Esophagus (tissue), 2 donors: ENCODE data around the gene NAT16. TPM values are rescaled to one million over a fixed set of nuclear protein-coding genes. Genes with fewer than 3 reads are reported as not detected.
A peak's percentile ranks its signal among the peaks of the same experiment; 100 is the strongest.
"Not testable (repeated sequence)": the region's sequence is repeated elsewhere in the genome, so short reads cannot be mapped to it uniquely, and the experiment has no call there.

Source experiments
- H3K27ac ChIP-seq, 2 donors: one replicate each; pipeline ENCODE4 v1.5.1; 2013; ENCODE audit warnings: low read depth in 2 of 2, mild to moderate bottlenecking in 2 of 2, inconsistent platforms in 1 of 2, low read length in 1 of 2, moderate library complexity in 1 of 2
- H3K27me3 ChIP-seq, 2 donors: one replicate each; pipeline ENCODE4 v1.6.1; 2013; ENCODE audit warnings: low read length in 2 of 2, control low read depth in 1 of 2, mild to moderate bottlenecking in 1 of 2; ENCODE audit not compliant: insufficient read depth in 2 of 2, control insufficient read depth in 1 of 2
- H3K36me3 ChIP-seq, 2 donors: one replicate each; pipeline ENCODE4 v1.6.1; 2013; ENCODE audit warnings: low read length in 1 of 2; ENCODE audit not compliant: control insufficient read depth in 2 of 2, insufficient read depth in 2 of 2
- H3K4me1 ChIP-seq, 2 donors: one replicate each; pipeline ENCODE4 v1.6.1; 2013; ENCODE audit warnings: low read length in 1 of 2; ENCODE audit not compliant: control insufficient read depth in 2 of 2, insufficient read depth in 2 of 2
- H3K4me3 ChIP-seq, 2 donors: one replicate each; pipeline ENCODE4 v1.5.1; 2013; ENCODE audit warnings: low read length in 2 of 2, mild to moderate bottlenecking in 2 of 2, low read depth in 1 of 2, moderate library complexity in 1 of 2
- H3K9me3 ChIP-seq, 2 donors: one replicate each; pipeline ENCODE4 v1.6.1; 2013; ENCODE audit warnings: mild to moderate bottlenecking in 2 of 2, low read depth in 1 of 2, low read length in 1 of 2, moderate library complexity in 1 of 2; ENCODE audit not compliant: control insufficient read depth in 2 of 2, insufficient read depth in 1 of 2
- WGBS, 2 donors: extraction: QIAGEN DNeasy Blood & Tissue Kit; methylation state at CpG; one replicate each; pipeline ENCODE4 v1.1.7; 2013; 5-methylcytosine and 5-hydroxymethylcytosine counted together
- polyA plus RNA-seq, 2 donors: library from polyadenylated mRNA; stranded (reverse); fragments of 200-250 nt; gene quantifications; one replicate each; pipeline ENCODE4 v1.2.3, GENCODE V29; 2013
- donor health status: healthy with polysubstance abuse.
- donor health status: Bipolar disorder and iron deficiency.

NAT16 gene
- polyA plus RNA-seq, 2 donors: not detected

- H3K27ac ChIP-seq, H3K9me3 ChIP-seq, H3K4me3 ChIP-seq, H3K27me3 ChIP-seq, H3K36me3 ChIP-seq, H3K4me1 ChIP-seq: not testable (repeated sequence)
- 88 to 89% methylated on average over 18 of the region's 18 CpGs for WGBS, 2 donors
Measured at GRCh38 chr7:101132626-101133600, 47.2 kb downstream of the NAT16 start.

- peaks cover 9 to 17% of the 10 kb centered on the region in 2 donors for H3K4me1 ChIP-seq
- H3K27me3 ChIP-seq: no peaks in the 10 kb centered on the region
- no peak overlapping the region for H3K4me3 ChIP-seq
- no peak overlapping the region for H3K27ac ChIP-seq
- 89 to 91% methylated on average over 3 of the region's 3 CpGs for WGBS, 2 donors
- peaks cover 0 to 3% of the 10 kb centered on the region in 2 donors for H3K36me3 ChIP-seq
- no peaks in the 10 kb centered on the region for H3K9me3 ChIP-seq
Measured at GRCh38 chr7:101129603-101130117, 50.4 kb downstream of the NAT16 start.

- WGBS, 2 donors: 71 to 81% methylated on average over 14 of the region's 14 CpGs
Measured at GRCh38 chr7:101128040-101128834, 51.9 kb downstream of the NAT16 start.

GRCh38 chr7:101127460-101128039, 52.5 kb downstream of the NAT16 start:
- H3K27me3 ChIP-seq: no peaks in the 10 kb centered on the region
- peak overlapping the region; percentile 42 to 78 for H3K27ac ChIP-seq
- no peaks in the 10 kb centered on the region for H3K9me3 ChIP-seq
- H3K4me1 ChIP-seq: peaks cover 9 to 17% of the 10 kb centered on the region in 2 donors
- peak overlapping the region in 1 of 2 donors; percentile 34 for H3K4me3 ChIP-seq
- no peaks in the 10 kb centered on the region for H3K36me3 ChIP-seq
- WGBS, 2 donors: 72 to 81% methylated on average over 3 of the region's 3 CpGs

More at GRCh38 chr7:101128040-101128834, 51.9 kb downstream of the NAT16 start:
- H3K36me3 ChIP-seq: no peaks in the 10 kb centered on the region
- H3K4me1 ChIP-seq: peaks cover 9 to 17% of the 10 kb centered on the region in 2 donors
- no peaks in the 10 kb centered on the region for H3K27me3 ChIP-seq
- H3K27ac ChIP-seq: no peak overlapping the region
- no peaks in the 10 kb centered on the region for H3K9me3 ChIP-seq
- H3K4me3 ChIP-seq: no peak overlapping the region

GRCh38 chr7:101126651-101127459, 53.2 kb downstream of the NAT16 start, which contains the start of gene SERPINE1:
SERPINE1 (plus strand) TSS chr7:101127104; CDS start chr7:101128394, 1,290 bp downstream.
- 5 to 7% methylated on average over 21 to 22 of the region's 22 CpGs for WGBS, 2 donors
- Histone ChIP-seq H3K4me1 (peaks cover 9 to 20% of the 10 kb centered on the region in 2 donors), H3K36me3 (no peaks in the 10 kb centered on the region), H3K27me3 (no peaks in the 10 kb centered on the region), H3K4me3 (peak within 1 kb of the TSS in 1 of 2 donors; percentile 34), H3K27ac (peak within 1 kb of the TSS; percentile 62 to 78), H3K9me3 (no peaks in the 10 kb centered on the region)

- H3K4me3 ChIP-seq: no peak overlapping the region
- H3K27ac ChIP-seq: peak overlapping the region; percentile 62 to 78
- H3K36me3 ChIP-seq: no peaks in the 10 kb centered on the region
Measured at GRCh38 chr7:101125989-101126650, 54.0 kb downstream of the NAT16 start.

GRCh38 chr7:101124376-101125056, 55.6 kb downstream of the NAT16 start:
- Histone ChIP-seq H3K36me3 (no peaks in the 10 kb centered on the region), H3K27ac (peak overlapping the region; percentile 11 to 43), H3K9me3 (no peaks in the 10 kb centered on the region), H3K27me3 (no peaks in the 10 kb centered on the region), H3K4me3 (no peak overlapping the region), H3K4me1 (peaks cover 9 to 20% of the 10 kb centered on the region in 2 donors)
- WGBS, 2 donors: 27 to 40% methylated on average over 7 of the region's 7 CpGs

More at GRCh38 chr7:101125989-101126650, 54.0 kb downstream of the NAT16 start:
- Histone ChIP-seq H3K27me3 (no peaks in the 10 kb centered on the region), H3K9me3 (no peaks in the 10 kb centered on the region), H3K4me1 (peaks cover 9 to 20% of the 10 kb centered on the region in 2 donors)
- WGBS, 2 donors: 22 to 26% methylated on average over 15 of the region's 15 CpGs

GRCh38 chr7:101123703-101124068, 56.4 kb downstream of the NAT16 start:
- H3K27me3 ChIP-seq: no peaks in the 10 kb centered on the region
- H3K27ac ChIP-seq: no peak overlapping the region
- H3K4me3 ChIP-seq: no peak overlapping the region
- WGBS, 2 donors: 82 to 97% methylated on average over 3 of the region's 3 CpGs
- H3K4me1 ChIP-seq: peaks cover 9 to 20% of the 10 kb centered on the region in 2 donors
- H3K9me3 ChIP-seq: no peaks in the 10 kb centered on the region
- no peaks in the 10 kb centered on the region for H3K36me3 ChIP-seq
